Epithelial cell of alveolus of lung (primary cell): ENCODE data around the gene FAM117A. TPM values are rescaled to one million over a fixed set of nuclear protein-coding genes. Genes with fewer than 3 reads are reported as not detected.

Experiments
- total RNA-seq: library from RNA; depleted of rRNA; stranded (reverse); fragments of >200 nt; gene quantifications from 2 replicates; pipeline ENCODE4 v1.2.1, GENCODE V29; 2015

FAM117A gene
- total RNA-seq: 5.4 and 6.1 TPM in 2 replicates

GRCh38 chr17:49763735-49764558, at the start of gene FAM117A:
FAM117A (minus strand) TSS chr17:49764131; CDS start chr17:49764087, 44 bp downstream.

GRCh38 chr17:49788478-49789242, 24.7 kb upstream of the FAM117A start, which contains the start of gene KAT7:
KAT7 (plus strand) TSS chr17:49788681; CDS start chr17:49788835, 154 bp downstream.

GRCh38 chr17:49707608-49708514, 56.1 kb downstream of the FAM117A start, which contains the start of gene SLC35B1:
SLC35B1 (minus strand) TSS chr17:49707964; CDS start chr17:49707833, 131 bp downstream.

GRCh38 chr17:49677933-49678847, 85.7 kb downstream of the FAM117A start, which contains the start of gene SPOP:
SPOP (minus strand) TSS chr17:49678097; CDS start chr17:49622810, 55,287 bp downstream.

Other genes with a start within 250 kb of the FAM117A start
- 0.13 and 0.88 TPM in 2 replicates for gene NXPH3, start 188.3 kb downstream of the FAM117A start, total RNA-seq
- gene SPOP, start 86.0 kb downstream of the FAM117A start, total RNA-seq: 42.5 and 47.6 TPM in 2 replicates
- gene SLC35B1, start 56.2 kb downstream of the FAM117A start, total RNA-seq: 65.2 and 75.0 TPM in 2 replicates
- 19.9 and 20.9 TPM in 2 replicates for gene KAT7, start 24.6 kb upstream of the FAM117A start, total RNA-seq
- gene TAC4, start 83.9 kb upstream of the FAM117A start, total RNA-seq: not detected in 2 replicates
- not detected in 2 replicates for gene DLX4, start 205.1 kb upstream of the FAM117A start, total RNA-seq
- not detected in 2 replicates for gene DLX3, start 231.1 kb upstream of the FAM117A start, total RNA-seq